GM18873 (cell line): ENCODE measurements around the gene ZNF280B.
"Not testable (repeated sequence)": the region's sequence is repeated elsewhere in the genome, so short reads cannot be mapped to it uniquely, and the experiment has no call there.

Experiments used
- ATAC-seq: cut with Tn5 transposase; IDR thresholded peaks from one replicate; pipeline ENCODE4 v1.9.1; 2021; ENCODE audit warnings: mild to moderate bottlenecking, moderate library complexity, moderate number of reproducible peaks; ENCODE audit not compliant: unreplicated experiment, low FRiP score

The ZNF280B gene

GRCh38 chr22:22442928-22443709 lies 65.4 kb downstream of the ZNF280B start:
- no peak for ATAC-seq

- not testable (repeated sequence) for ATAC-seq
Measured at GRCh38 chr22:22441626-22442025, 66.9 kb downstream of the ZNF280B start.

- ATAC-seq = no peak
Measured at GRCh38 chr22:22440188-22440587, 68.4 kb downstream of the ZNF280B start.
